NCI-H510A treated with DMSO at 0.1 percent for 48 hours (cell line): ENCODE data around the gene SLC4A8.
A peak's percentile ranks its signal among the peaks of the same experiment; 100 is the strongest.

Experiments
- DNase-seq: peaks from one replicate; lab custom pipeline; 2025; lab: John Stamatoyannopoulos, UW

SLC4A8 gene

GRCh38 chr12:51527966-51528365 is 103.3 kb downstream of the SLC4A8 start:
- DNase-seq = no peak

GRCh38 chr12:51528852-51529650 is 104.4 kb downstream of the SLC4A8 start:
- DNase-seq = no peak

- no peak for DNase-seq
These were observed 105.0 kb downstream of the SLC4A8 start for GRCh38 chr12:51529651-51529970.

GRCh38 chr12:51530208-51530607 is 105.6 kb downstream of the SLC4A8 start:
- no peak for DNase-seq

GRCh38 chr12:51531284-51531977 is 106.8 kb downstream of the SLC4A8 start:
- DNase-seq = no peak

- peak; percentile 68 for DNase-seq
These were observed 107.4 kb downstream of the SLC4A8 start for GRCh38 chr12:51531978-51532497.

GRCh38 chr12:51533799-51534198 is 109.2 kb downstream of the SLC4A8 start:
- DNase-seq = no peak

- DNase-seq = no peak
These were observed 109.8 kb downstream of the SLC4A8 start for GRCh38 chr12:51534216-51535074.

- peak; percentile 8 for DNase-seq
These were observed 111.5 kb downstream of the SLC4A8 start for GRCh38 chr12:51536159-51536558.

- no peak for DNase-seq
These were observed 113.5 kb downstream of the SLC4A8 start for GRCh38 chr12:51538149-51538548.

GRCh38 chr12:51538599-51538998 is 114.0 kb downstream of the SLC4A8 start:
- no peak for DNase-seq

- DNase-seq = no peak
These were observed 116.4 kb downstream of the SLC4A8 start for GRCh38 chr12:51540996-51541395.

GRCh38 chr12:51546097-51546496 is 121.5 kb downstream of the SLC4A8 start:
- no peak for DNase-seq

- no peak for DNase-seq
These were observed 123.0 kb downstream of the SLC4A8 start for GRCh38 chr12:51547606-51548005.

- peak; percentile 29 for DNase-seq
These were observed 123.6 kb downstream of the SLC4A8 start for GRCh38 chr12:51548241-51548640.

GRCh38 chr12:51549637-51550036 is 125.0 kb downstream of the SLC4A8 start:
- DNase-seq = peak; percentile 85
